Renal pelvis (tissue), 4 donors: ENCODE results near the gene ADAM11. TPM values are rescaled to one million over a fixed set of nuclear protein-coding genes. Genes with fewer than 3 reads are reported as not detected.

Experiments used
- DNase-seq: peaks from one replicate; pipeline ENCODE4 v3.0.0-alpha.2; 2013
- polyA plus RNA-seq, 3 donors: library from polyadenylated mRNA; unstranded; fragments of 120-200 nt; gene quantifications; one replicate each; pipeline ENCODE4 v1.2.1, GENCODE V29; 2013; ENCODE audit not compliant: insufficient read length in 3 of 3

Gene ADAM11
- polyA plus RNA-seq, 3 donors, result 2.7 to 3.7 (median 3.4) TPM

DNA sequence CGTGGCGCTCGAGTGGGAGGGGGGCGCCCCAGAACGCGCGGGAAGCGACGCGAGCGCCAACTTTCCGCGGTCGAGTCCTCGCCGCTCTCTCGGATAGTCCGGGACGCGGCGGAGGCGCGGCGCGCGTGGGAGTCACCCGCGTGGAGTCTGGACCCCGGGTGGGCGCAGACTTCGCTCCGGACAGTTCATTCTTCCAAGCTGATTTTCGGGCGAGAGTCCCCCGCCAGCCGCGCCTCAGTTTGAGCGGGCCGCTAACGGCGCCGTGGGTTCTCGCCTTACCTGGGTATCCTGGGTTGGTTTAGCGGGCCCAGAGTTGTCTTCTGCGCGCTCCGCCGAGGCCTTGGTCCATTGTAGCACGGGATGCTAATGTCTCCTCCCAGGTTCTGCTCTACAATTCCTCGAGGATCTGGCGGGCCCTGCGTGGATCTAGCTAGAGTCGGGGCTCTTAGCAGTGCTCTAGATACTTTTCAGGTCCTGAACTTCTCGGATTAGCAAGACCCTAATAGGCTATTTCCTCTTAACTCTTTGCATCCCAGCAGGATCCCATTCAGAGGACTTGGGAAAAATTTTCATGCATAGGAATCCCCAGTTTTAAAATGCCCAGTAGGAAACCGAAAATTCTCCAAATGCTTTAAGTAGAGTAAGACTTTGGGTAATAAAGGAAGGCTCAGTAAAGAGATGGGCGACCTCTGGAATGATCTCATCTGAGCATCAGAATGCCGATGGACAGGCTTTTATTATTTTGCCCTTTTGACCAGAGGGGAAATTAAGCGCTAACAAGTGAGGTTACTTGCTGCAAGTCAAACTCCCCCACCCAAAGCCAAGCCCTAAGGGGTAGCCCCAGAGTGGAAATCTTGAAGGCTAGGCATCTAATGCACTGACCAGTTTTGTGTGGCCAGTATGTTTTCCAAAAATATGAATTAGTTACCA lies 71.8 kb downstream of the ADAM11 start:
- DNase-seq, result no peak

DNA sequence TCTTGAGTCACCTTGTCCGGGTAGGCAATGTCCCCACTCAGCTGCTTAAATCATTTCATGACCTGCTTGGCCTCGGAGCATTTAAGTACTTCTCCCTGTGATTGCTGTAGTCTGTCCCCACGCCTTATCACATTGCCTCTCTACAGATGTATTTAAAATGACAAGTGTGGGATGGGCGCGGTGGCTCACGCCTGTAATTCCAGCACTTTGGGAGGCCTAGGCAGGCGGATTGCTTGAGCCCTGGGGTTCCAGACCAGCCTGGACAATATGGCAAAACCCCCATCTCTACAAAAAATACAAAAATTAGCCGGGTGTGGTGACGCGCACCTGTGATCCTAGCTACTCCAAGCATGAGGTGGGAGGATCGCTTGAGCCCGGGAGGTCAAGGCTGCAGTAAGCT lies 72.6 kb downstream of the ADAM11 start:
- DNase-seq, result no peak

Other genes starting within 250 kb of the ADAM11 start
- gene FZD2, start 201.5 kb upstream of the ADAM11 start, polyA plus RNA-seq, result 10 to 100 TPM; 30.7 to 48.9 (median 38.2) TPM
- gene MEIOC, start 102.5 kb upstream of the ADAM11 start, polyA plus RNA-seq, result 1 to 10 TPM; 1.7 to 3.5 (median 3.3) TPM
- 10 to 100 TPM; 33.7 to 34.4 (median 34.2) TPM for gene CCDC43, start 69.2 kb upstream of the ADAM11 start, polyA plus RNA-seq
- gene DBF4B, start 50.3 kb upstream of the ADAM11 start, polyA plus RNA-seq, result 10 to 100 TPM; 12.0 to 21.5 (median 18.5) TPM
- gene GJC1, start 71.3 kb downstream of the ADAM11 start, polyA plus RNA-seq, result 10 to 100 TPM; 24.1 to 26.2 (median 24.3) TPM
- 1 to 10 TPM in 2 of 3 donors, under 1 TPM in 1; 0.91 to 1.9 (median 1.2) TPM for gene HIGD1B, start 88.9 kb downstream of the ADAM11 start, polyA plus RNA-seq
- gene EFTUD2, start 140.5 kb downstream of the ADAM11 start, polyA plus RNA-seq, result 100 to 1,000 TPM; 101 to 113 (median 104) TPM
- gene GFAP, start 156.5 kb downstream of the ADAM11 start, polyA plus RNA-seq, result 1 to 10 TPM; 1.1 to 3.4 (median 1.8) TPM
- gene KIF18B, start 188.8 kb downstream of the ADAM11 start, polyA plus RNA-seq, result 10 to 100 TPM; 12.1 to 21.2 (median 15.8) TPM
- gene C1QL1, start 209.3 kb downstream of the ADAM11 start, polyA plus RNA-seq, result 1 to 10 TPM; 2.7 to 4.4 (median 3.2) TPM